Pancreas (tissue), 10 donors: Measurements from ENCODE around the gene LMX1B. TPM values are rescaled to one million over a fixed set of nuclear protein-coding genes. Genes with fewer than 3 reads are reported as not detected.

Experiments
- ATAC-seq, 4 donors: fragments of 200-7000 bp; cut with Tn5 transposase; one replicate each; pipeline versions ENCODE4 v1.8.0 to v1.9.1; 2020; ENCODE audit warnings: mild to moderate bottlenecking in 4 of 4, moderate library complexity in 4 of 4
- DNase-seq, 6 donors: peaks; one replicate each; pipeline ENCODE4 v3.0.0-alpha.2; 2020
- FAIRE-seq: peaks from 2 replicates; lab custom pipeline; 2012; peaks lifted over from hg19 to GRCh38; lab: Jason Lieb, UNC
- H3K27ac ChIP-seq, 4 donors: fragments of 200-600 bp; sonication (generic); 1 replicate in 3 of 4; 2 replicates in 1 of 4; pipeline versions ENCODE4 v1.5.0 to v1.8.0; 2020
- H3K27me3 ChIP-seq, 4 donors: fragments of 200-600 bp; one replicate each; pipeline ENCODE4 v1.8.0; 2021
- H3K36me3 ChIP-seq, 3 donors: fragments of 200-600 bp; sonication (generic) in 1 of 3; one replicate each; pipeline versions ENCODE4 v1.5.0 to v1.8.0; 2020 to 2021
- H3K4me1 ChIP-seq, 3 donors: fragments of 200-600 bp; one replicate each; pipeline ENCODE4 v1.8.0; 2021
- H3K4me3 ChIP-seq, 4 donors: fragments of 200-600 bp; sonication (generic) in 2 of 4; one replicate each; pipeline versions ENCODE4 v1.5.0 to v1.8.0; 2020 to 2021
- H3K9me3 ChIP-seq, 4 donors: fragments of 200-600 bp; one replicate each; pipeline ENCODE4 v1.8.0; 2021
- CTCF ChIP-seq, 4 donors: fragments of 200-600 bp; sonication (generic) in 3 of 4; IDR thresholded peaks; one replicate each; pipeline versions ENCODE4 v1.5.0 to v1.8.0; 2021; ENCODE audit warnings: antibody characterized with exemption in 4 of 4
- WGBS, 2 donors: extraction: QIAGEN DNeasy Blood & Tissue Kit; methylation state at CpG; one replicate each; pipeline ENCODE4 v1.1.7; 2013; 5-methylcytosine and 5-hydroxymethylcytosine counted together
- intact Hi-C, 3 donors: fragments of 100-400 bp; cut with DNase I; formaldehyde crosslinking; loops; one replicate each; pipeline versions ENCODE4 v1.11.1 to v1.14.2; 2022
- polyA plus RNA-seq, 2 donors: library from polyadenylated mRNA; stranded (reverse); fragments of 200-250 nt; gene quantifications; one replicate each; pipeline ENCODE4 v1.2.3, GENCODE V29; 2013
- total RNA-seq, 6 donors: library from RNA; stranded (reverse); fragmentation: NEBNext Ultra II Directional in 4 of 6; extraction: Animal tissue kit (Norgen Biotek cat#: 25700) in 4 of 6; gene quantifications; one replicate each; pipeline versions ENCODE4 v1.2.1 to v1.2.4, GENCODE V29; 2021 to 2023
- donor health status: healthy with polysubstance abuse.
- donor health status: DM: no; HTN: no; CAD: no; lungs with moderate emphysema.
- donor health status: DM: no; HTN: no; CAD: no.
- donor health status: control.
- donor health status: control.
- donor health status: Bipolar disorder and iron deficiency.
- donor health status: DM: yes; HTN: yes; CAD: no.
- donor health status: DM: no; HTN: no; CAD: no.
- donor health status: DM: no; HTN: no; CAD: no.
- donor health status: DM: yes; HTN: yes; CAD: no.

The LMX1B gene
- total and polyA plus RNA-seq, 8 donors, result 0.05 to 1.2 (median 0.46) TPM

- no peaks in the 10 kb centered on the region for H3K27me3 ChIP-seq
- FAIRE-seq, result no peak
Observed at GRCh38 chr9:126668058-126668457, 54.3 kb downstream of the LMX1B start.

GRCh38 chr9:126669108-126669507, 55.4 kb downstream of the LMX1B start:
- no peak for TF ChIP-seq CTCF (IDR thresholded peaks at IDR 0.05)
- H3K4me3 ChIP-seq, result no peak overlapping the region
- no peak overlapping the region for H3K27ac ChIP-seq
- no peak for DNase-seq
- no peaks in the 10 kb centered on the region for H3K36me3 ChIP-seq
- FAIRE-seq, result no peak
- no peak for ATAC-seq
- H3K27me3 ChIP-seq, result peaks cover 0 to 4% (median 0%) of the 10 kb centered on the region in 4 donors
- 81 to 83% methylated on average over 14 of the region's 14 CpGs for WGBS, 2 donors
- no peaks in the 10 kb centered on the region for H3K9me3 ChIP-seq
- intact Hi-C loops, result no loop called here
- H3K4me1 ChIP-seq, result no peaks in the 10 kb centered on the region

More at GRCh38 chr9:126668058-126668457, 54.3 kb downstream of the LMX1B start:
- DNase-seq, result no peak
- Histone ChIP-seq H3K4me3 (no peak overlapping the region), H3K4me1 (peaks cover 5 to 6% (median 5%) of the 10 kb centered on the region in 3 donors), H3K36me3 (no peaks in the 10 kb centered on the region), H3K9me3 (no peaks in the 10 kb centered on the region), H3K27ac (no peak overlapping the region)
- intact Hi-C loops, result no loop called here
- no peak for ATAC-seq
- 82 to 93% methylated on average over 3 of the region's 3 CpGs for WGBS, 2 donors
- TF ChIP-seq CTCF (IDR thresholded peaks at IDR 0.05), result no peak

- DNase-seq (peak in 1 of 6 donors; percentile 3), FAIRE-seq (no peak), ATAC-seq (no peak)
- Histone ChIP-seq H3K27me3 (peaks cover 0 to 5% (median 0%) of the 10 kb centered on the region in 4 donors), H3K9me3 (no peaks in the 10 kb centered on the region), H3K36me3 (no peaks in the 10 kb centered on the region), H3K27ac (no peak overlapping the region), H3K4me1 (no peaks in the 10 kb centered on the region), H3K4me3 (no peak overlapping the region)
- no peak for TF ChIP-seq CTCF (IDR thresholded peaks at IDR 0.05)
- WGBS, 2 donors, result 85 to 90% methylated on average over 12 of the region's 12 CpGs
- intact Hi-C loops, result no loop called here
Observed at GRCh38 chr9:126670270-126670669, 56.5 kb downstream of the LMX1B start.

- no peak overlapping the region for H3K27ac ChIP-seq
- no peak for TF ChIP-seq CTCF (IDR thresholded peaks at IDR 0.05)
- intact Hi-C loops, result no loop called here
- no peaks in the 10 kb centered on the region for H3K4me1 ChIP-seq
- no peaks in the 10 kb centered on the region for H3K9me3 ChIP-seq
- H3K27me3 ChIP-seq, result peaks cover 0 to 5% (median 2%) of the 10 kb centered on the region in 4 donors
- DNase-seq (no peak), ATAC-seq (no peak), FAIRE-seq (no peak)
- H3K36me3 ChIP-seq, result no peaks in the 10 kb centered on the region
- WGBS, 2 donors, result 40 to 45% methylated on average over 19 to 20 of the region's 20 CpGs
- H3K4me3 ChIP-seq, result no peak overlapping the region
Observed at GRCh38 chr9:126671381-126671831, 57.7 kb downstream of the LMX1B start.

- no peak overlapping the region for H3K27ac ChIP-seq
- no peak for ATAC-seq
- no peak for FAIRE-seq
- intact Hi-C loops, result no loop called here
- DNase-seq, result no peak
- no peaks in the 10 kb centered on the region for H3K36me3 ChIP-seq
- WGBS, 2 donors, result 56 to 59% methylated on average over 6 of the region's 6 CpGs
- H3K9me3 ChIP-seq, result no peaks in the 10 kb centered on the region
- H3K4me1 ChIP-seq, result no peaks in the 10 kb centered on the region
- no peak overlapping the region for H3K4me3 ChIP-seq
- peaks cover 0 to 7% (median 3%) of the 10 kb centered on the region in 4 donors for H3K27me3 ChIP-seq
- TF ChIP-seq CTCF (IDR thresholded peaks at IDR 0.05), result no peak
Observed at GRCh38 chr9:126671983-126672382, 58.3 kb downstream of the LMX1B start.
